H1 (cell line): ENCODE results near the gene HOXD10. TPM values are rescaled to one million over a fixed set of nuclear protein-coding genes. Genes with fewer than 3 reads are reported as not detected.

Source experiments
- CBX8 ChIP-seq: fragments of 300-800, 300-1000 bp; sonication (generic); IDR thresholded peaks from 2 replicates; pipeline ENCODE4 v1.7.1; 2016; ENCODE audit warnings: low read depth, low read length, borderline replicate concordance
- CHD7 ChIP-seq: fragments of 300-600 bp; sonication (generic); IDR thresholded peaks from 2 replicates; pipeline ENCODE4 v1.7.1; 2012; ENCODE audit warnings: low read length, moderate library complexity, mild to moderate bottlenecking, inconsistent platforms; ENCODE audit not compliant: insufficient replicate concordance
- CTBP2 ChIP-seq: IDR thresholded peaks from 2 replicates; pipeline ENCODE4 v1.7.0; 2011; ENCODE audit warnings: borderline replicate concordance, mild to moderate bottlenecking, moderate library complexity, mixed read lengths, low read length; ENCODE audit not compliant: insufficient read depth, insufficient read length
- EP300 ChIP-seq, 2 experiments: IDR thresholded peaks; 1 replicate in 1 of 2; 2 replicates in 1 of 2; pipeline ENCODE4 v1.6.1; 2011 to 2012; ENCODE audit warnings: low read depth in 2 of 2, low read length in 2 of 2, mild to moderate bottlenecking in 2 of 2, borderline replicate concordance in 1 of 2, inconsistent platforms in 1 of 2, moderate library complexity in 1 of 2
- JUND ChIP-seq: IDR thresholded peaks from 2 replicates; pipeline ENCODE4 v1.6.1; 2011; ENCODE audit warnings: mild to moderate bottlenecking, improper control_type of control experiment, low read length
- MAFK ChIP-seq: IDR thresholded peaks from 2 replicates; pipeline ENCODE4 v1.6.1; 2012; ENCODE audit warnings: low read depth, mild to moderate bottlenecking, improper control_type of control experiment, low read length
- SAP30 ChIP-seq: fragments of 300-600 bp; sonication (generic); IDR thresholded peaks from 2 replicates; pipeline ENCODE4 v1.7.1; 2012; ENCODE audit warnings: low read length, moderate library complexity, mild to moderate bottlenecking, inconsistent platforms; ENCODE audit not compliant: insufficient read depth, insufficient replicate concordance
- polyA plus RNA-seq, 7 experiments: library from polyadenylated mRNA; depleted of rRNA in 3 of 7; stranded (reverse) in 5 of 7; unstranded in 2 of 7; fragments of >200 nt in 5 of 7; fragments of 200-250 nt in 2 of 7; gene quantifications; 1 replicate in 5 of 7; 2 replicates in 1 of 7; 4 replicates in 1 of 7; pipeline versions ENCODE4 v1.2.1 to v1.2.3, GENCODE V29; 2011 to 2013; ENCODE audit warnings: missing spikeins in 2 of 7, mixed read lengths in 2 of 7
- total RNA-seq: library from RNA; stranded (reverse); fragmentation: NEBNext Ultra II Directional; extraction: Animal tissue kit (Norgen Biotek cat#: 25700); gene quantifications from 2 replicates; pipeline ENCODE4 v1.2.1, GENCODE V29; 2021
- TF ChIP-seq, protein P1 (sequence below): IDR thresholded peaks from 2 replicates; pipeline ENCODE4 v1.6.1; 2011; ENCODE audit warnings: low read depth, mild to moderate bottlenecking, low read length; ENCODE audit not compliant: insufficient read depth

The HOXD10 gene
- total and polyA plus RNA-seq, 2 of the 8 experiments (the other 6 are each of a cell fraction or from before 2014, with no cell fraction given), result not detected

- no peak for TF ChIP-seq CHD7
- TF ChIP-seq CBX8, result no peak
- no peak for TF ChIP-seq EP300 (IDR thresholded peaks at IDR 0.05; ENCODE audit: borderline replicate concordance in 1 of 2, low read depth in 2 of 2, low read length in 2 of 2)
- TF ChIP-seq, protein P1, sequence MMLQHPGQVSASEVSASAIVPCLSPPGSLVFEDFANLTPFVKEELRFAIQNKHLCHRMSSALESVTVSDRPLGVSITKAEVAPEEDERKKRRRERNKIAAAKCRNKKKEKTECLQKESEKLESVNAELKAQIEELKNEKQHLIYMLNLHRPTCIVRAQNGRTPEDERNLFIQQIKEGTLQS, result no peak
- no peak for TF ChIP-seq SAP30
- no peak for TF ChIP-seq MAFK
- TF ChIP-seq JUND, result no peak
- peak; percentile 96 for TF ChIP-seq CTBP2
These were observed 30.5 kb upstream of the HOXD10 start (continued) for GRCh38 chr2:176085861-176086771.
